K562 (cell line): ENCODE data around the gene ENTPD3. TPM values are rescaled to one million over a fixed set of nuclear protein-coding genes. Genes with fewer than 3 reads are reported as not detected.

Experiments used
- HMG20B ChIP-seq: fragments of 250-450 bp; sonication (Bioruptor Pico); IDR thresholded peaks from 2 replicates; pipeline ENCODE4 v1.5.0; 2021; ENCODE audit warnings: mild to moderate bottlenecking
- MXI1 ChIP-seq: IDR thresholded peaks from 2 replicates; pipeline ENCODE4 v1.6.1; 2011; ENCODE audit warnings: low read depth, mild to moderate bottlenecking, improper control_type of control experiment, low read length
- NFE2L1 ChIP-seq: fragments of 450-650 bp; IDR thresholded peaks from 2 replicates; pipeline ENCODE4 v1.6.1; 2016; ENCODE audit warnings: missing genetic modification characterization, low read depth, mild to moderate bottlenecking, missing compliant biosample characterization, moderate library complexity, borderline replicate concordance
- NONO ChIP-seq, 2 experiments: fragments of 200-400 bp in 1 of 2; fragments of 450-650 bp in 1 of 2; formaldehyde crosslinking in 1 of 2; IDR thresholded peaks; 2 replicates each; pipeline ENCODE4 v1.6.1; 2017; ENCODE audit warnings: low read depth in 2 of 2, mild to moderate bottlenecking in 2 of 2, moderate library complexity in 2 of 2, low read length in 1 of 2
- RBM39 ChIP-seq: fragments of 200-400 bp; formaldehyde crosslinking; optimal IDR thresholded peaks from 2 replicates; pipeline ENCODE3; 2018; ENCODE audit warnings: low read depth, low read length
- SIRT6 ChIP-seq: IDR thresholded peaks from one replicate; pipeline ENCODE4 v1.6.1; 2012; ENCODE audit warnings: low read depth, mild to moderate bottlenecking, control low read depth, inconsistent platforms, low read length, moderate library complexity
- SLC30A9 ChIP-seq: fragments of 250-450 bp; sonication (Bioruptor Pico); IDR thresholded peaks from 2 replicates; pipeline ENCODE4 v1.8.0; 2022; ENCODE audit warnings: mild to moderate bottlenecking, moderate library complexity
- SP1 ChIP-seq: sonication (generic); formaldehyde crosslinking; IDR thresholded peaks from 2 replicates; pipeline ENCODE4 v1.8.1; 2022; ENCODE audit warnings: mild to moderate bottlenecking, missing genetic modification reagents
- TEAD1 ChIP-seq, 2 experiments: fragments of 450-650 bp in 1 of 2; sonication (generic) in 1 of 2; formaldehyde crosslinking; IDR thresholded peaks; 2 replicates each; pipeline versions ENCODE4 v1.4.0 to v1.8.0; 2020 to 2022; ENCODE audit warnings: mild to moderate bottlenecking in 2 of 2, missing genetic modification reagents in 1 of 2
- TSC22D4 ChIP-seq: fragments of 450-650 bp; IDR thresholded peaks from 2 replicates; pipeline ENCODE4 v1.6.1; 2016; ENCODE audit warnings: missing genetic modification characterization, missing biosample characterization, control low read depth
- ZKSCAN8 ChIP-seq: fragments of 200-800 bp; sonication (Bioruptor generic); IDR thresholded peaks from 2 replicates; pipeline ENCODE4 v1.6.1; 2016; ENCODE audit warnings: missing genetic modification characterization, missing compliant biosample characterization
- ZNF140 ChIP-seq: fragments of 250-450 bp; sonication (Bioruptor Pico); IDR thresholded peaks from 2 replicates; pipeline ENCODE4 v1.8.0; 2021; ENCODE audit warnings: moderate library complexity, mild to moderate bottlenecking, inconsistent platforms
- ZNF212 ChIP-seq: fragments of 450-650 bp; formaldehyde crosslinking; IDR thresholded peaks from 2 replicates; pipeline ENCODE4 v1.4.0; 2020; ENCODE audit warnings: mild to moderate bottlenecking
- polyA plus RNA-seq, 8 experiments: library from polyadenylated mRNA; depleted of rRNA in 4 of 8; stranded (reverse) in 5 of 8; unstranded in 3 of 8; fragments of >200 nt; fragmentation: Nextera tagmentation in 2 of 8; fragmentation: Illumina TruSeq in 1 of 8; extraction: Ambion mirVana in 2 of 8; extraction: Trizol in 1 of 8; gene quantifications; 2 replicates each; pipeline versions ENCODE4 v1.2.1 to v1.2.3, GENCODE V29; 2011 to 2014; ENCODE audit warnings: inconsistent platforms in 1 of 8, missing spikeins in 1 of 8
- total RNA-seq, 7 experiments: library from RNA; depleted of rRNA in 6 of 7; stranded (reverse); fragments of >200 nt in 6 of 7; fragmentation: Illumina TruSeq in 2 of 7; extraction: Trizol in 2 of 7; gene quantifications; 2 replicates each; pipeline versions ENCODE4 v1.2.1 to v1.2.3, GENCODE V29; 2011 to 2021; ENCODE audit warnings: low replicate concordance in 1 of 7
- TF ChIP-seq, protein P1 (sequence below), 2 experiments: IDR thresholded peaks in 1 of 2; conservative IDR thresholded peaks in 1 of 2; 2 replicates each; pipeline ENCODE4 v1.6.1; 2016; ENCODE audit warnings: low read depth in 2 of 2, mild to moderate bottlenecking in 1 of 2, missing compliant biosample characterization in 1 of 2, missing genetic modification characterization in 1 of 2, moderate library complexity in 1 of 2
- TF ChIP-seq, protein P2 (sequence below), 2 experiments: fragments of 450-650 bp; formaldehyde crosslinking in 1 of 2; IDR thresholded peaks; 2 replicates each; pipeline versions ENCODE4 v1.4.0 to v1.6.1; 2014 to 2020; ENCODE audit warnings: mild to moderate bottlenecking in 2 of 2, borderline replicate concordance in 1 of 2, low read depth in 1 of 2

The ENTPD3 gene
- total and polyA plus RNA-seq, 9 of the 15 experiments (the other 6 are each of a cell fraction or from before 2014, with no cell fraction given), result 0.23 to 2.1 (median 0.58) TPM

DNA sequence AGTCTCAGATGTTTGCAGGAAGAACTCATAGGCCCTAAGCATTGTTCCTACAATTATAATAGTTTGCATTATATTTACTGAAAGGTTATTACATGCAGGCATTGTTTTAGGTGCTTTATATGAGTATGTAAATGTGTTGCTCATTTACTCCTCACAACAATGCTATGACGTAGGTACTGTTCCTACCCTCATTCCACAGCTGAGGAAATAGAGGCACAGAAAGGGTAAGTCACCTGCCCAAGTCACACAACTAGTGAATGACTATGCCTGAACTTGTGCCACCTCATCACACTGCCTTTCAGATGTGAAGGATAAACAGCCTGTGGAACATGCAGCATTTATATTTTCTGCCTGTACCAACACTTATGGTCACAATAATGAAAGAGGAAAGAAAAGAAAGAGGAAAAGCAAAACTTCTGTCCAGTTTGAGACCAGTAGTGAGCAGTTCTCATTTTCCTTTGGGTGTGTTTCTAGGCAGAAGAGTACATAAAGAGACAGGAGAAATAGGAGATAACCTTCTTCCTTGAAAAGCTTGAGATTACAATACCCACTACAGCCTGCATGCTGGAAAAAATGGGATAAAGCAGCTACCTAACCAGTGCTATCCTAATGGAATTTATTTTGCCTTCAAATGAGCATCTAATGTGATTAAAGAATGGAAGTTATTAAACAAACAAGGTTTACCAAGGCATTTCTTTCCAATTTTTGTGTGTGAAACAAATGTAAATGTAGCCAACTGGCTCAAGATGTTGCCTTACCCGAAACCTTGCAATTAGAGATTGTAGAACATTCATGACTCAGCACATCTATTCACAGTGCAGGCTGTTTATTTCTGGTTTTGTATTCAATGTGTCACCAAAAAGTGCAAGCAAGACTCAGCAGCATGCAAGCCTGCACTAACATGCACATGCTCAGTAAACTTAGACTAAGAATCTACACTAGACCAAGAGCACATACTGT lies 20.5 kb upstream of the ENTPD3 start (continued):
- TF ChIP-seq ZNF212 (CRISPR knock-in tag) (no peak), MXI1 (no peak), TSC22D4 (tag) (no peak), ZKSCAN8 (CRISPR knock-in tag) (no peak; the same call in 1 of the 2 replicates), NONO (IDR thresholded peaks at IDR 0.05; ENCODE audit: low read depth in 2 of 2, low read length in 1 of 2) (no peak), NFE2L1 (tag) (peak; percentile 96), RBM39 (no peak), ZNF140 (no peak), HMG20B (CRISPR knock-in tag) (no peak), SLC30A9 (CRISPR knock-in tag) (no peak), SIRT6 (no peak), SP1 (CRISPR knock-in tag) (0 out of 2 replicates have a peak, but pooled peaks have one; percentile 13), TEAD1 (CRISPR knock-in tag; IDR thresholded peaks at IDR 0.05) (no peak; a peak in 1 of 4 replicates)
- TF ChIP-seq, protein P1, sequence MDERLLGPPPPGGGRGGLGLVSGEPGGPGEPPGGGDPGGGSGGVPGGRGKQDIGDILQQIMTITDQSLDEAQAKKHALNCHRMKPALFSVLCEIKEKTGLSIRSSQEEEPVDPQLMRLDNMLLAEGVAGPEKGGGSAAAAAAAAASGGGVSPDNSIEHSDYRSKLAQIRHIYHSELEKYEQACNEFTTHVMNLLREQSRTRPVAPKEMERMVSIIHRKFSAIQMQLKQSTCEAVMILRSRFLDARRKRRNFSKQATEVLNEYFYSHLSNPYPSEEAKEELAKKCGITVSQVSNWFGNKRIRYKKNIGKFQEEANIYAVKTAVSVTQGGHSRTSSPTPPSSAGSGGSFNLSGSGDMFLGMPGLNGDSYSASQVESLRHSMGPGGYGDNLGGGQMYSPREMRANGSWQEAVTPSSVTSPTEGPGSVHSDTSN (CRISPR knock-in tag; IDR thresholded peaks at IDR 0.05; ENCODE audit: low read depth), result no peak
- TF ChIP-seq, protein P1 (tag; conservative IDR thresholded peaks at IDR 0.05; ENCODE audit: low read depth), result no peak
- TF ChIP-seq, protein P2, sequence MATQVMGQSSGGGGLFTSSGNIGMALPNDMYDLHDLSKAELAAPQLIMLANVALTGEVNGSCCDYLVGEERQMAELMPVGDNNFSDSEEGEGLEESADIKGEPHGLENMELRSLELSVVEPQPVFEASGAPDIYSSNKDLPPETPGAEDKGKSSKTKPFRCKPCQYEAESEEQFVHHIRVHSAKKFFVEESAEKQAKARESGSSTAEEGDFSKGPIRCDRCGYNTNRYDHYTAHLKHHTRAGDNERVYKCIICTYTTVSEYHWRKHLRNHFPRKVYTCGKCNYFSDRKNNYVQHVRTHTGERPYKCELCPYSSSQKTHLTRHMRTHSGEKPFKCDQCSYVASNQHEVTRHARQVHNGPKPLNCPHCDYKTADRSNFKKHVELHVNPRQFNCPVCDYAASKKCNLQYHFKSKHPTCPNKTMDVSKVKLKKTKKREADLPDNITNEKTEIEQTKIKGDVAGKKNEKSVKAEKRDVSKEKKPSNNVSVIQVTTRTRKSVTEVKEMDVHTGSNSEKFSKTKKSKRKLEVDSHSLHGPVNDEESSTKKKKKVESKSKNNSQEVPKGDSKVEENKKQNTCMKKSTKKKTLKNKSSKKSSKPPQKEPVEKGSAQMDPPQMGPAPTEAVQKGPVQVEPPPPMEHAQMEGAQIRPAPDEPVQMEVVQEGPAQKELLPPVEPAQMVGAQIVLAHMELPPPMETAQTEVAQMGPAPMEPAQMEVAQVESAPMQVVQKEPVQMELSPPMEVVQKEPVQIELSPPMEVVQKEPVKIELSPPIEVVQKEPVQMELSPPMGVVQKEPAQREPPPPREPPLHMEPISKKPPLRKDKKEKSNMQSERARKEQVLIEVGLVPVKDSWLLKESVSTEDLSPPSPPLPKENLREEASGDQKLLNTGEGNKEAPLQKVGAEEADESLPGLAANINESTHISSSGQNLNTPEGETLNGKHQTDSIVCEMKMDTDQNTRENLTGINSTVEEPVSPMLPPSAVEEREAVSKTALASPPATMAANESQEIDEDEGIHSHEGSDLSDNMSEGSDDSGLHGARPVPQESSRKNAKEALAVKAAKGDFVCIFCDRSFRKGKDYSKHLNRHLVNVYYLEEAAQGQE (IDR thresholded peaks at IDR 0.05; ENCODE audit: borderline replicate concordance), result no peak
- TF ChIP-seq, protein P2 (CRISPR knock-in tag; IDR thresholded peaks at IDR 0.05; ENCODE audit: low read depth), result no peak
